Caki2 (cell line): ENCODE results near the gene DPH3. TPM values are rescaled to one million over a fixed set of nuclear protein-coding genes. Genes with fewer than 3 reads are reported as not detected.

Experiments
- DNase-seq: peaks from one replicate; pipeline ENCODE4 v3.0.0-alpha.2; 2015; ENCODE audit warnings: low read depth
- in situ Hi-C: cut with HindIII; loops from 2 replicates; pipeline ENCODE4 v1.10.0; 2016; ENCODE audit warnings: low sequenced_read_pairs, low pct_unique_long_range_greater_than_20kb, mixed read lengths
- total RNA-seq: library from RNA; depleted of rRNA; stranded (reverse); fragments of >200 nt; shearing (Covaris generic); gene quantifications from 2 replicates; pipeline ENCODE4 v1.2.3, GENCODE V29; 2014; ENCODE audit warnings: low replicate concordance

Gene DPH3
- total RNA-seq, 1 experiment from 2014 or later: 4.4 TPM

DNA sequence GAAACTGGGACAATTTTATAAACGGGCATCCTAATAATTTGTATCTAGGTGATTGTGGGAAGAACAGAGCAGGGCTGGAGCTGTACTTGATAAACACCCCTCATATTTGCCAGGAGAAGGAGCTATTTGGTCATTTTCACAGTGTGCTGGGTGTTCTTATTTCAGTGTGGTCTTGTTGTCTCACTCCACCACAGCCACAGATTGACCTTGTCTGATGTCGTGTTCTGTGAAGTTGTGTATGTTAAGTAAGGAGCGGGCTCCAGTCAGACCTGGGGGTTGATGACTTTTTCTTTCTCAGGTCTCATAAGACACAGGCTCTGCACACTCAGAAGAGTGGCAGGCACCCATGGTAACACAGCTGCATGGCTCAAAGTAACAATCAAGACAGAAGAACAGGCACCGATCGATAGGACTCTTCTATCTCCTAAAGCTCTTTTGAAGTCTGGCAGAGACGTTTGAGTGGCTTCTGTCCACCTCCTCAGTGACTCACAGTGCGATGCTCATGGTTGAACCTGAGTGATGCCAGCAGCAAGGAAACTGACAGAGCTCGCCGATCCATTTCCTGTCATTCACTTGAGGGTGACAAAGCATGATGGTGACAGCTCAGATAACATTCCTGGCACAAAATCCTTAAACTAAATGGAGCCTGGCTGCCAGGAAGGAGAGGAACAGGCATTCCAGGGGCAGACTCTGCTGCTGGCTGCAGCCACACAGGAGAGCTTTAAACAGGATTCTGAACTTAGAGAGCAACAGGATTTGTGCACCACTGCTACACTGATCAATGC lies 20.8 kb downstream of the DPH3 start:
- peak; percentile 56 for DNase-seq
- in situ Hi-C loops: no loop called here

DNA sequence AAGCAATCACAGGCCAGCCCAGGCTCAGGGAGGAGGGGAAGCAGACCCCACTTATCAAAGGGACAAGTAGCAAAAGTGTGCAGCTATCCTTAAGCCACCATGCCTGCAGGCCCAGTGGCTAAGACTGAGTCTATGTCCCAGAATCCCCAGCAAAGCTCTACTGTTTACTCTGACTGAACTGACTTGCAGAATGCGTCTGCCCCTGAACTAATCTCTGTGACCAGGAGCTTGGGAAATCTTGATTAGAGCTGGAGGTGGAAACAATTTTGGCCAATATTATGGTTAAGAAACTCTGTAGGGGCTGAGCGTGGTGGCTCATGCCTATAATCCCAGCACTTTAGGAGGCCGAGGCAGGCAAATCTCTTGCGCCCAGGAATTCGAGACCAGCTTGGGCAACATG lies 22.6 kb downstream of the DPH3 start:
- DNase-seq: no peak
- in situ Hi-C loops: no loop called here

DNA sequence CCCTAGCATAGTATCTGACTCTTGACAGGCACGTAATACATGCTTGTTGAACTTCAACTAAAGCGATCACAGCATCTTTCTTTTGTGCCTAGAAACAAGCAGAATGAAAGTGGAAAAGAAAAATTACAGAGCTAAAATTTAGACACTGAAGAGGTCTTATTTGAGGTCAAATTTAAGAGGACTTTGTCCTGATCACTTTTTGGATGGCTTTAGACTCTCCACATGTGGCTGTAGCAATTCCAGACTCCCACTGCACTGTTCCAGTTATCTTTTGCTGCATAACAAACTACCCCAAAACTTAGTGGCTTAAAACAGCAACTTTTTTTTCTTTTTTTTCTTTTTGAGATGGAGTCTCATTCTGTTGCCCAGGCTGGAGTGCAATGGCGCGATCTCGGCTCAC lies 23.5 kb downstream of the DPH3 start:
- DNase-seq: no peak
- in situ Hi-C loops: no loop called here

DNA sequence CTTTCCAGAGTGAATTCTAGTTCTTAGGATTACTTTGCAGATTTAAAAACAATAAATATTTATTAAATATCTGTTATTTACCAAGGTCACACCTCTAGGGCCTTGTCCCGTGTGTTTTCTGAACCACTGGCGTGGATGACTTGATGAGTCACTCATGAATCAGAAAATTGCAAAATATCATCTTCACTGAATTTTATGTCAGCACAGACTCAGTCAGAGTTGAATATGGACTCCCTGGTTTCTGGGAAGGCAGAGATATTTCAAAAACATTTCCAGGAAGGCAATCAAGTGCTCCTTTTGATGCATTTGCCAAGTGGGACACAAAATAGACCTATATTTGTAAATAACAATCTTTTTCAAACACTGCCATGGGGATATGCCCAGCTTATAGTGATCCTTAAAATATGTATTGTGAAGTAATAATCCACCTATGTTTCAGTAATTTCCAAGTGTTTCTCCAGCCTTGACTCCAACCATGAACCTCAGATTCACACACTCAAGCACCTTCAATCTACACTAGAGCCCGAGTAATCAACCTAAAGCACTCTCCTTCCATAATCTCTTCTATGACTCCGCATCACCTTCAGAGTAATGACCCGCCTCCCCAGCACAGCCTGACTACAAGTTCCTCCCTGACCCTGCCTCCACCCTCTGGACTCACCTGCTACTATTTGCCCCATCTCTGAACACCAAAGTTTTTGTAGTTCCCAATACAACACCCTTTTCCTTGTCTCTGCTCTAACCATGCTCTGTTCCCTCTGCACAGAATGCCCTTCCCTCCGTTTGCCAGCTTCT lies 24.3 kb downstream of the DPH3 start:
- no peak for DNase-seq
- in situ Hi-C loops: no loop called here

DNA sequence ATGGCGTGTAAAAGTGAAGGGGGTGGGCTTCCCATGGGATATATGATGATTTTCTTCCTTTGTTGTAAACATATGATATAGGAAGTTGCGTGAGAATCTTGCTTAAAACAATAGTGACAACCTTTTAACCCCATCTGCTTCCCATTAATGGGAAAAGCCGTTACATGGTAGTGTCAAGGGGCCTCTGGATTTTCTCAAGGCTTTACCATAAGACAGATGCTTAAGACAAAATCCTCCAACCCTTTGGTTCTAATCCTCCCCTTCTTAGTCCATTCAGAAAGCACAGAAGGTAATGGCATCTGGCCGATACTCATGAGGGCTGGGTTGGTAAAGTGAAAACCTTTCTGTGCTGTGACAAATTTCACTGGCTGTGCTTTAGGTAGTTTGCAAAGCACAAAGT lies 25.0 kb downstream of the DPH3 start:
- DNase-seq: no peak
- in situ Hi-C loops: no loop called here

DNA sequence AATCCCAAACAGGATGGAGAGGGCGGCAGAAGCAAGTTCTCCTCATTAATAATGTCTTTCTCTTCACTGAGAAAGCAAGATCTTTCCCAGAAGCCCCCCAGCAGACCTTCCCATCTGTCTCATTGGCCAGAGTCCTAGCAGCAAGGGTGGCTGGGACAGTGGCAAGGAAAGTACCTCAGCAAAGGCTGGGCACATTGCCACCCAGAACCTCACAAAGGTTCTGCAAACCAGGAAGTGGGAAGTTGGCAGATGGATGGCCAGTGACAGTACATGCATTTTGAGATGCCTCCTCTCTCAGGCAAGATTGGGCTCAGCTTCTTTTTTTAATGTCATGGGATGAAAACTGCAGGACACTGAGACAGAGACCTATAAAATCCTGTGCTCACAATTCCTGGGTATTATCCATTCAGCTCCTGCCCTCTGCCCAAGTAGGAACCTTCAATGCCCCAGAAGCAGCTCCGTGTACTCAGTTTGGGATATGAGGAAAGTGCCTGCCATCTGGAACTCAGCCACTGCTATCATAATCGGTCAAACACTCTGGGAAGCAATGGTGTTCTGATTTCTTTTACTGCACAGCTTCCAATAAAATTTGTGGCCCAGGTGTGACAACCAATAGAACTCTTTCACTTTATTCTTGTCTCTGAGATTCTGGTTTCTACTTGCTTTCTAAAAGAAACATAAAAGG lies 25.5 kb downstream of the DPH3 start:
- DNase-seq: no peak
- in situ Hi-C loops: no loop called here

DNA sequence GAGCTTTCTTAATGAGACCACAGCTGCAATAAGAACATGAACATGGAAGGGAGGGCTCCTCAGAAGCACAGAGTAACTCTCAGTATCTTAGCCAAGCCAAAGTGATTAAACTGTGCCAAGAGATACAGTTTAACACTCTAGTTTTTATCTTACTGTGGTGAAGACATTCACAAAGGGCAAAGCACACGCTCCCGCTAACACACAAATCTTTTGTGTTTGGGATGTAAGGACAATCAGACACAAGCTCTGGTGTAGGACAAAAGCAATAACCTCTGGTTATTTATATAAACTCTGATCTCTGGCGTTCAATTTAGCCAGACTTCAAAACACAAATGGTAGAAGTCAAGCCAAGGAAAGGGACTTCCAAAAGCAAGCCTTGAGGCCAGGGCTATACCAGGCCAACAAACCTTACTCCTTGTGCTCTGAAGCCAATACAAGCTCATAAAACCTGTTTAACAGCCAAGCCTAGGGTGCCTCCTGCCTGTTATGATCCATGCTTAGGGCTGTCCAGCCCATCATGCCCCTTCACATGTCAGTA lies 27.8 kb downstream of the DPH3 start:
- no peak for DNase-seq
- in situ Hi-C loops: no loop called here

DNA sequence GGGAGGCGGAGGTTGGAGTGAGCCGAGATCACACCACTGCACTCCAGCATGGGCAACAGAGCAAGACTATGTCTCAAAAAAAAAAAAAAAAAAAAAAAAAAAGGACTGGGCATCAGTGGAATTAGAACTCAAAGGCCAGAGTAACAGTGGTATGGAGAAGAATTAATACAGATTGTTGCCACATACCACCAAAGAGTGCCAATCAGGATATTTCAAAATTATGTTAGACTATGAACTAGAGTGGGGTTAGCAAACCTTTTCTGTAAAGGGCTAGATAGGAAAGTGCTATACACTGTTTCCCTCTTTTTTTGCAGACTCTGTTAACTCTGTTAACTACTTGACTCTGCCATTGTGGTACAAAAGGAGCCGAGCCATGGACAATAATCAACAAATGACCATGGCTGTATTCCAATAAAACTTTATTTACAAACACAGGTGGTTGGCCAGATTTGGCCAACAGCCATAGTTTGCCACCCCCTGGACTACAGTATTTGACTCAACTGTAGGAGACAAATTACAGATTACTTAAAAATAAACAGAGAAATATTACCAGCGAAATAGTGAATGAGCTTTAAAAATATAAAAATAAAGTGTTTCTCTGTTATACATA lies 28.6 kb downstream of the DPH3 start:
- no peak for DNase-seq
- in situ Hi-C loops: no loop called here

DNA sequence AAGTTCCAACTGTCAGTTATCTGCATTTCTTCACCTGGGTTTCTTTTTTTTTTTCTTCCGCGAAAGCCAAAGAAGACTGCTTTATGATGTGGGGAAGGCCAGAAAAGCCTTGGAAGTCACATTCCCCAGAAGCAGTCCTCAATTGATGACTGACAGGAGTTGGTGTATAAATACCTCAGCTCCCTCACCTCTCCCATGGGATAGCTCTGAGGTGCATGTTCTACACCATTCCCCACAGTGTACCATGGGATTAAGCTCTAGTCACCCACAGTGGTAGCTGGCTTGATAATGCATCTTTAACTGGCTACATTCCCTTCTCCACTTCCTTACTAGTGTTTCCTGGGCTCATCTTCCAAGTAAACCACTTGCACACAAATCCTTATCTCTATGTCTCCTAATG lies 30.5 kb downstream of the DPH3 start:
- in situ Hi-C loops: no loop called here
- DNase-seq: no peak

DNA sequence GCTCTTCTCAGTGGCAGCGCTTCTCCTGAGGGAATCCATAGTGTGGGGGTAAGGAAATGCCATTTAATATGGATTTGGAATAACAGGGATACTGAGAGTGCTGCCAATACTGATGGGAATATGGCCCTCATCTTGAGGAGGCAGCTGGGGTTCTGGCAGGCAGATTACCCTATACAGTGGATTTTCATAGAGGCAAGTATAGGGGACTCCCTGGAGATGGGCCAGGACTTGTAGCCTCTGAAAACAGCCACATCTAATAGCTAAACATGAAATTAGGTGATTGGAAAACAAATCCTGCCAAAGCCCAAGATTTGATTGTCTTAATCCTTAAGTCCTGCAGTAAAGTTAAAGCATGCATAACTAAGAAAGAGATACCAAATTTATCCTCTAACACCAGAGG lies 30.9 kb downstream of the DPH3 start:
- in situ Hi-C loops: no loop called here
- no peak for DNase-seq

DNA sequence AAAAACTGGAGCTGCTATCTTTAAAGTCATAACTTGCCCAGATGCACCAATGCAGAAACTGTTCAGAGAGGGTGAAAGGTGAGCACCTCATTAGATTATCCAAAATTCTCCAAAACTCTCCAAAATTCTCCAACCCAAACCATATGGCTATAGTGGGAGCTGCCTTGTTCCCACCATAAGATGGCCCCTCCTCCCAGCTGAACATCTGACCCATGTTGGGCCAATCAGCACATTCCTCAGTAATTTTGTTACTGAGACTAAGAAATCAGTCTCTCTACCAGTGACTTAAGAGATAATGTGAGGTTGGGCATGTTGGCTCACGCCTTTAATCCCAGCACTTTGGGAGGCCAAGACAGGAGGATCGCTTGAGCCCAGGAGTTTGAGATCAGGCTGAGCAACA lies 32.8 kb downstream of the DPH3 start:
- no peak for DNase-seq
- in situ Hi-C loops: no loop called here

DNA sequence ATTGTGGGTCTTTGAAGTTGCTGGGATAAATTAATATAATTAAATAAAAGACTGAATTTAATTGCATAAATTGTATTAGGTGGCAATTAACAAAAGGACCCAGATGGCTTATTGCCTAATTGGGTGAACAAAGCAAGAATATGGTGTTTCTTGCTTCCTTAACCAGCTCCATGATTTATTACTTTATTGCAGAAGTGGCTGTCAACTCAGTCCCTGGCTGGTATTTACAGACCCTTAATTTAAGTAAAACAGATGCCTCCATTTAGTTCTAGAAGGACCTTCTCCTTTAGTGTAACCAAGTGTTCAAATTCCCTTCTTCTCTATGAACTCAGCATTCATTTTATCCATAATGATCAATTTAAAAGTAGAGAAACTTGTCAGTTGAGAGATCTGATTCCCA lies 35.1 kb downstream of the DPH3 start:
- no peak for DNase-seq
- in situ Hi-C loops: no loop called here

DNA sequence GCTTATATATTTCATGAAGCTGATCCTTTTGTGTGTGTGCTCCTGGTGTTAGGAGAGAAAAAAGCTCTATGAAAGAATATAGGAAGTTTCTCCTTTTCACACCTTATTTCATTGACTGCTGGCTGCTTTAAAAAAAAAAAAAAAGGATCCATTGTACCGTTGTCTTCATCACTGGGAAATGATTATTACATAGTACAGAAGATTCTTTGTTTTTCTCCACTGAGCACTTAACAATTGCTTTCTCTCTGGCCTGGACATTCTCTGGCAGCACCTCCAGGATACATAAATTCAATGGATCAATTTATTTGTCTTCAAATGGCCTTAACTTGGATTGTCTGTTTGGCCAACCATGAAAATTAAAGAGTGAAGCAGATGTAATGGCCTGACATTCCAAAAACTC lies 37.2 kb downstream of the DPH3 start:
- in situ Hi-C loops: no loop called here
- no peak for DNase-seq

DNA sequence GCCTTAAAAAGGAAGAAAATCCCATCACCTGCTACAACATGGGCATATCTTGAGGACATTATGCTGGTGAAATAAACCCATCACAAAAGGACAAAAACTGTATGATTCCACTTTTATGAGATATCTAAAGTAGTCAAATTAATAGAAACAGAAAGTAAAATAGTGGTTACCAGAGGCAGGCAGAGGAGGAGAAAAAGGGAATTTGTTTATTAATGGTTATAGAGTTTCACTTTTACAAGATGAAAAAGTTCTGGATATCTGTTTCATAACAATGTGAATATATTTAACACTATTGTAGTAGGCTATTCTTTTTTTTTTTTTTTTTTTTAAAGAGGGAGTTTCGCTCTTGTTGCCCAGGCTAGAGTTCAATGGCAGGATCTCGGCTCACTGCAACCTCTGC lies 40.4 kb downstream of the DPH3 start:
- DNase-seq: no peak
- in situ Hi-C loops: no loop called here

DNA sequence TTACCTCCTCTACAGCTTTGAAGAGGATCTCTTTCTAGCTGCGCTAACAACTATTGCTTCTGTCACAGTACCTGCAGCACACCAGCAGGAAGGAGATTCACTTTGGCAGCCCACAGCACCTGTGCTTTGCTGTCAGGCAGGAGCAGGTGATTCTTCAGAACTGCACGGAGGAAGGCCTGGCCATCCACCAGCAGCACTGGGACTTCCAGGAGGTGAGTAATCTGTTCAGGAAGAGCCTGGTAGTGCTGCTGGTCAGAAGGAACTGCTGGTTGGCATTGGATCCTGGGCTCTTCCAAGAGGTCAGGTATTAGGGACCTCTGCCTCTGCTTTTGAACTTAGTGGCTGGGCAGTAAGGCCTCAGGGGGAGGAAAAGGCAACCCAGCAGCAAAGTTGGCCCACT lies 42.2 kb downstream of the DPH3 start:
- in situ Hi-C loops: no loop called here
- no peak for DNase-seq

DNA sequence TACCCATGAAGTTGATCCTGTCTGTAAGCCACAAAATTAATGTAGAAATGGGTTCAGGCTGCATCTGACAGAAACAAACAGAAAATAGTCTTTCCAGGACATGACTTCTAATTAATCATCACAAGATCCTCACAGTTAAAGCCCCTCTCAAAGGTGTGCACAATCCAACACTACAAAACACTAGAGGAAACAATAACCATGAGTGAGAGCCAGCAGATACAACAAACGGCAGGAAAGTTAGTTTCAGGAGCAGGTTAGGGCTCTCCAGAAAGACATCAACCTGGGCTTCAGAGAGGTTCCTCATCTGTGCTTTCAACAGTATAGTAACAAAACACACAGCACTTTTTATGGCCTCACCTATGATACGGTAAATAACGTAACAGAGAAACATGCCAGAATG lies 42.8 kb downstream of the DPH3 start:
- DNase-seq: no peak
- in situ Hi-C loops: no loop called here

DNA sequence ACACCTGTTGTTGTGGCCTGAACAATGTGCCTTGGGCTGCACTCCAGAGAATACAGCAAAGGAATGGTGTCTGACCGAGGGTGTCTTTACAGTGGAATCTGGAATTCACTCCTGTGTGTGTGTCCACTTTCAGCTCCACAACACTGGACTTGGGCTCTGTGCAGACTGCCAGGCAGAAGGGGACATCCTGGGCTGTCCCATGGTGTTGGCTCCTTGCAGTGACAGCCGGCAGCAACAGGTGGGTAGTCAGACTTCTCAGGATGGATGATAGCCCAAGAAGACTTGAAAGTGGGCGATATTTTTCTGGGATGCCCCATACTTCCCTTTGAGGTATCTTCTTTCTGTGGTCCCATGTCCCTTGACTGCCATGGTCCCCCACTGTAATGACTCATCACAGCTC lies 45.0 kb downstream of the DPH3 start:
- in situ Hi-C loops: no loop called here
- no peak for DNase-seq

DNA sequence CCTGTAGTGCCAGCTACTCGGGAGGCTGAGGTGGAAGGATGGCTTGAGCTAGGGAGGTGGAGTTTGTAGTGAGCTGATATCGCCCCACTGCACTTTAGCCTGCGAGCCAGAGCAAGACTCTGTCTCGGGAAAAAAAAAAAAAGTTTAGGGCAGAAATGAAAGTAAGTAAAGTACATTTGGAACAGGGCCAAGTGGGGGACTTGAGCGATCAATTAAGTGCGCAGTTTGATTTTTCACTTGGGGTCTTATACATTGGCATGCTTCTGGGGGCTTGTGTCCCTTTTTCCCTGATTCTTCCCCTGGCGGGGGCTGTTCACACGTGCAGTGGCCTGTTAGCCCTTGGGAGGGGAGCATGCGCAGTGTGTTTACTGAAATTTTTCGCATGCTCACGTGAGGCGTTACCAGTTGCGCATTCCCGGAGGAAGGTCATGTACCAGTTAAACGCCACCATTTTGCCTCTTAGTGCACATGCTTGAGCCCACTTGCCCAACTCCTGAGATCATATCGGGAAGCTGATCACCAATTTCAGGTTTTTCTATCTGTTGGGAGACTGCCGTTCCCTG lies 48.3 kb downstream of the DPH3 start:
- DNase-seq: no peak
- in situ Hi-C loops: no loop called here
